ENCODE measurements around the gene GJA4.

The GJA4 gene

DNA sequence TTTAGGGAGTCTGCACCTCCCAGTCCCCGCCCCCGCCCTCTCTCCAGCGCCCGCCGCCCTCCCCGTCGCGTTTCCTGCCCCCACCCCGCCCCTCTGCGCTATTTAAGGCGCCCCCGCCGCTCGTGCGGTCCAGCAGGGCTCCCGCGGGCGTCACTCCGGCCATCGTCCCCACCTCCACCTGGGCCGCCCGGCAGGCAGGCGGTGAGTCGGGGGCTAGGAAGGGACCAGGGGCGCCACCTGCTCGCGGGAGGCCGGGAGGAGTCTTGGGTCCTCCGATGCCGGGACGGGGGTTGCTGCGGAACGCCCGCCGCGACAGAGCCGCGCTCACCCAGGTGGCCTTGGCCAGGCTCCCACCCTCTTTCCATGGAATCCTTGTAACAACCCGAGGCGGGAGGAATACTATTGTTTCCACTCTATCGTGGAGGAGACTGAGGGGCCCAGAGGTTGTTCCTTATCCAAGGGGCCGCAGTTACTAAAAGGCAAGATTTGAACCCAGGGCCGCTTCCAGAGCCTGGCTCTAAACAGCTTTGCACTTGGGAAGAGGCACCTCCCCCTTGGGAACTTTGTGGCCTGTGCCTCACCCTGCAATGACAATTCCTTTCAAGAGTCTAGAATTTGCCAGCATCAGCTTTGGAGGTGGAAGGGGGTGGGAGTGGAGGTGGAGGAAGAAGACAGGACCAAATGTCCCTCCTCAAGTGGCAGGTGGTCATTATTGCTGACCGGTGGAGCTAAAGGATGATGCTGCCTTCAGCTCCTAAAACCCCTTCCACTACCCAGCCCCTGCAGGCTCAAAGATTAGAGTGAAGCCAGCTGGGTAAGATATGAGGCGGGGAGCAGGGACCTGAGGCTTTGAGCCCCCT, at the start of gene GJA4:
TSS of gene GJA4 (plus strand) at position 132 of the 860 bp plus-strand sequence. CDS start 1,215 bp downstream, outside the sequence.
- no peak for DNase-seq (ENCODE audit: low read depth in 1 of 2, low spot score in 1 of 2)

DNA sequence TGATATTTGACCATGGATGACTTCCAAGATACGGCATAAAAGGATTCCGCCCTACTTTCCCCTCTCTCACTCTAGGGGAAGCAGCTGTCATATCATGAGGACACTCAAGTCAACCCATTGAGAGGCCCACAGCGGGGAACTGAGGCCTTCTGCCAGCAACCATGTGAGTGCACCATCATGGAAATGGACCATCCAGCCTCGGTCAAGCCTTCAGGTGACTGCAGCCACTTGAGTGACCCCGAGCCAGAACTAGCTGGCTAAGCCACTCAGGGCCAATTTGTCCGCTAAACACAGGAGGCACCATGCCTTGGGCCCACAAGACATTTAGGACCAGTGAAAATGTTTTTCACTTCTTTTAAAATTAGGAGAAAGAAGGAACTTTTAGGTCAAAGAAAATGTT, 49.0 kb upstream of the GJA4 start:
- no peak for DNase-seq (ENCODE audit: low read depth in 1 of 2, low spot score in 1 of 2)

DNA sequence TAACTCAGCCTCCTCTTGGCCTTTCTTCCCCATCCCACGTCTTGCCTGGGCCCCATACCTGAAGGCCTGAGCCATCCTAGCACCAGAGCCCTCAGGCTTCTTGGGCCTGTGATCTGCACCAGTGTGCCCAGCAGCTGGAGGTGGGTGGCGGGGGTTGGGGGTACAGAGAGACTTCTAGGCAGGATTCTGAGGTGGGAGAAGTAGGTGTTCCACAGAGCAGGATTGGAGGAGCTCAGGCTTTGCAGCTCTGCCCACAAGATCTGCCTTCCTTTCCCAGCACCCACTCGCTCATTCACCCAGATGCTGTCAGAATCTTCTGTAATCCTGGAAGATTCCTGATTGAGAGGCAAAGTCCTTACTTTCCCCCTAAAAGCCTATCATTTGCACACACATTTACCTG, 47.9 kb upstream of the GJA4 start:
- no peak for DNase-seq (ENCODE audit: low read depth in 1 of 2, low spot score in 1 of 2)

DNA sequence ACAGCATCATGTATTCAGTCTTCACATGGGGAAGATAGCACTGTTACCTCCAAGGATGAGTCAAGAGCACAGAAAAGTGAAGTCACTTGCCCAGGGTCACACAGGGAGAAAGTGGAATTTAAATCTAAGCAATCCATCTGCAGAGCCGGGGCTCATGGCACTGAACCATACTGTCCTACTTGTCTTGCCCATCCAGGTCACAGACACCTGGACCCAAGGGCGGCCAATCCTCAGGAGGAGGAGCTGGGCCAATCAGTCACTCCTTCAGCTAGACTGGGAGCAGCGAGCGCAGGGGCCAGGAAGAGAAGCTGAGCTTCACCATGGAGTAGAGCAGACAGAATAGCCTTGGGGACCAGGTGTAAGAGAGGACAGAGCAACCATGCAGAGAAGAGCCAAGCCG, 47.1 kb upstream of the GJA4 start:
- no peak for DNase-seq (ENCODE audit: low read depth in 1 of 2, low spot score in 1 of 2)

DNA sequence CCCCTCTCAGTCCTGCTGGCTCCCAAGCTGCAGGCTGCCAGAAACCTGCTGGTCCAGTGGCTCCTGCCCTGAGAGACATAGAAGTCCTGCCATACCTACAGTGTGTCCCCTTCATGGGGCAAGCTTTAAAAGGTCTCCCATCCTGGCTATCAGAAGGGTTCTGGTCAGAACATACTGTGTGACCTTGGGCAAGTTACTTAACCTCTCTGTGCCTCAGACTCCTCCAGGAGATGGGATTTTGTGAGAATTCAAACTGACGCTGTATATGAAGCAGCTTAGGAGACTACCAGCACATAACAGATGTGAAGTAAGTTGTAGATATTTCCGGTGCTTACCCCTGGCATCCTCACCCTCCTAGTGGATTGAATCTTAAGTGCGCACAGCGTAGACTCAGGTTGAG, 46.7 kb upstream of the GJA4 start:
- no peak for DNase-seq (ENCODE audit: low read depth in 1 of 2, low spot score in 1 of 2)

DNA sequence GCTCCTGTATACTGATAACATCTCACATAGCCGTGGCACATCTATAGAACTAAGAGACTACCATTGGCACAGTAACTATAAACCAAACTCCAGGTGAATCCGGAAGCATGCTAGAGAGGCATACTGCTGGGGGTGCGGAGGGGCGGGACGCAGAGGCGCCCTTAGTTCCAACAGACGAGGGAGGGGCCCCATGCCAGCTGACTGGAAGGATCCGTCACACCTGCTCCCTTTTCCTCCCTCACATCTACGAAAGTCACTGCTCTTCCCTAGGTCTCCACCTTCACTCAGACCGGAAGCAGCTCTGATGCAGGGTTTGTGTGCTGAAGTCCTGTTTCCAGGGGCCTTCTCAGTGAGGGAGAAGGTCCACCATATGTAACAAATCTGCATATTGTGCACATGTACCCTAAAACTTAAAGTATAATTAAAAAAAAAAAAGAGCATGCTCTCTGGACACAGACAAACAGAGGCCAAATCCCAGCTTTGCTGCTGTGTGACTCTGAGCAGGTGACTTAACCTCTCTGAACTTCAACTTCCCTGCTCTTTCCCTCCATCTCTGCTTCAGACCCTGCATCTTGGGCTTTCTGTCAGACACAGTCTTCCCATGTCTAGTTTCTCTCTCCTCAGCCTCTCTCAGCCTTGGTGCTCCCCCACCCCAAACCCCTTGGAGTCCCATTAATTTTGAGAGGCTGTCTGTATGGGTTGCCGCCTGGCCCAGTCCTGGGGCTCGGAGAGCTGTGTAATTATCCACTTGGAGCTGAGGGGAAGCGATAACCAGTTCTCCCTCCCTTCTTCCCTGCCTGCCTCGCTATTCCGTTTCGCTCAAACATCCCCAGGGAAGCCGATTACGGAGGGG, 45.8 kb upstream of the GJA4 start:
- DNase-seq (ENCODE audit: low read depth in 1 of 2, low spot score in 1 of 2): no peak

DNA sequence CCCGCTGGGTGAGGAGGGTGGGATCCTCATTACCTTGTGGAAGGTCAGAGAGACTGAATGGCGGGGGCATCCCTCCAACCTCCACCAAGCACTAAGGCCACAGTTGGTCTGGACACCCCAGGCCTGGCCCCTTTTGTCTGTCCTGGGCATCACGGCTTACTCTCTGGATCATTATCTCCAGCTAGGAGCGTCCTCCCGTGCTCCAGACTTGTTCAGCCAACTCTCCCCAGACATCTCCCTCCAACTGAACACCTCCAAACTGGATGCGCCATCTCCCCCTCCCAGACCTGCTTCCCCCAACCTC, 45.2 kb upstream of the GJA4 start:
- no peak for DNase-seq (ENCODE audit: low read depth in 1 of 2, low spot score in 1 of 2)

DNA sequence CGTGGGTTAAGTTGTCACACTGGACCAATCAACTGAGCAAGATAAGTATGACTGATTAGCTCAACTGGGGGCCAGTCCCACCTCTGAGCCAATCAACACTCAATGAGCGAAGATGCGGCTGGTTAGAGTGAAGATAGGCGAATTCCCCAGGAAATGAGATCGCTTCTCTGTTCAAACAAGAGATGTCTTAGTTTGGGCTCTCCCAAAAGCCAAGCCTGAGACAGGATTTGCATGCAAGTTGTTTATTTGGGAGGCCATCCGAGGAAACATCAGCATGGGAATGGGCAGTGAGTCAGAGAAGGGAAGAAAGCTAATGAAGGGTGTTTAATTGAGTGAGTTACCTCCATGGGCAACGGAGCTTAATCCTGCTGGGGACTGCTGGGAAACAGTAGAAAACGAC, 42.8 kb upstream of the GJA4 start:
- no peak for DNase-seq (ENCODE audit: low read depth in 1 of 2, low spot score in 1 of 2)

DNA sequence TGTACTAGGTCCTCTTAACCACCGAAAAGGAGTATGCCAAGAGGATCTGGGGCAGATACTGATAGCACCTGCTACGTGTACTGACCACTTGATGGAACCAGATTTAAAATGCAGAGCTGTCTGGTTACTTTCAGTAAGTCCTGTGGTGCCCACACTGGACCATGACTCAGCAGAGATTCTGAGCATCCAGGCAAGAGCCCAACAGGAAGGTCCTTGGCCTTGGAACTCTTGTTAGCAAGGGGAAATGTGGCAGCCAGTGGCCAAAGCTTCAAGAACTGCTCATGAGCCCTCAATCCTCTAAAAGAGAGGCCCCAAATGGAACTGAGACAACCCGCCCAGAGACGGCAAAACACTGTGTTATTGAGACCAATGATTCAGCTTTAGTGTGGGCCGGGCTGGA, 42.2 kb upstream of the GJA4 start:
- no peak for DNase-seq (ENCODE audit: low read depth in 1 of 2, low spot score in 1 of 2)

DNA sequence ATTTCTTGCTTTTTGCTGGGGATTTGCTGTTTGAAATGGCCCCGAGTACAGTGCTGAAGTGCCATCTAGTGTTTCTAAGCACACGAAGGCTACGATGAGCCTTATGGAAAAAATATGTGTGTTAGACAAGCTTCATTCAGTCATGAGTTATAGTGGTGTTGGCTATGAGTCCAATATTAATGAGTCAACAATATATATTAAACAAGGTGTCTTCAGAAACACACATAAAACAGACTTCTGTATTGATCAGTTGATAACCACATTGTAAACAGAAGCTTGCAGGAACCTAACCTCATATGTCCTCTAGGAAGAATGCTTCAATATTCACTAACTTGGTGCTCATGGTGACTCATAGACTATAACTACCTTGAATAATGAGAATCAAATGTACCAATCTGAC, 39.6 kb upstream of the GJA4 start:
- DNase-seq (ENCODE audit: low read depth in 1 of 2, low spot score in 1 of 2): no peak

DNA sequence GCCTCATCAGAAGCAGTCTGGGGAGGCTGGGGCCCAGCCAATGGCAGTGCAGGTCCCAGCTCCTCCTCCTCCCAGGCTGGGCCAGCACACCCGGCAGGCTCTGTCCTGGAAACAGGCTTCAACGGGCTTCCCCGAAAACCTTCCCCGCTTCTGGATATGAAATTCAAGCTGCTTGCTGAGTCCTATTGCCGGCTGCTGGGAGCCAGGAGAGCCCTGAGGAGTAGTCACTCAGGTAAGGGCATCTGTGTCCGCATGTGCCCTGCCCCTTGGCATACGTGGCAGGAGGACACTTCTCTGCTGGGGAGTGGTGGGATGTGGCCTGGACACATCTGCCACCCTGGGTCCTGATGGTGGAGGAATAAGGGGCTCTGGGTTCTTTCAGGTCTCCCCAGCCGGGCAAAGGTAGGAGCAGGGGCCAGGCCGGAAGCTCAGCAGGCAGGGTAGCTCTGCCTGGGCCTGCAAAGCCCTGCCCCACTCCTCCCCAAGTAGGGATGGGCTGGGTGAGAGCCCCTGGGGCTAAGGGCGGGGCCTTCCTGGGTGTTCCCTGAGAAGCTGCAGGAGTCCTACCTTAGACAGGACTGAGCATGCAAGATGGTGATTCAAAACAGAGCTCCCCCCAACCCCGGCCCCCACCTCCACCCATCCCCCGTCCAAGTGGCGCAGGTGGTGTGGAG, 37.7 kb upstream of the GJA4 start, which contains the start of gene GJB5:
TSS of gene GJB5 (plus strand) at position 84 of the 674 bp plus-strand sequence. CDS start 2,284 bp downstream, outside the sequence.
- DNase-seq (ENCODE audit: low read depth in 1 of 2, low spot score in 1 of 2): no peak

DNA sequence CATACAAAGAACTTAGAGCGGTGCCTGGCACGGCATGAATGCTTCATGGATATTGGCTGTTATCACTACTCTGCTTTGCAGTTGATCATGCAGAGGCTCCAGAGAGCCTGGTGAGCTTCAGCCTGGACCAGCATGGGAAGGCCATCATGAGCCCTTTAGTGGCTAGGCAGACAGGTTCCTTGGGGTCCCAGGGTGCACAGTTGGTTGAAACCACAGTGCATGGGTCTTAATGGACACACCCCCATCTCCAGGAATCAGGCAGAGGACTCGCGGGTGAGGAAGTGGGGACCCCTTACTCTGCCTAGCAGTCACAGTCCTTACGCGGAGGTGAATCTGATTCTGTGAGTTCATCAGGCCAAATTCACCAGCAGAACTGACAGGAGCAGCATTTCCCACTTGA, 36.8 kb upstream of the GJA4 start:
- no peak for DNase-seq (ENCODE audit: low read depth in 1 of 2, low spot score in 1 of 2)

DNA sequence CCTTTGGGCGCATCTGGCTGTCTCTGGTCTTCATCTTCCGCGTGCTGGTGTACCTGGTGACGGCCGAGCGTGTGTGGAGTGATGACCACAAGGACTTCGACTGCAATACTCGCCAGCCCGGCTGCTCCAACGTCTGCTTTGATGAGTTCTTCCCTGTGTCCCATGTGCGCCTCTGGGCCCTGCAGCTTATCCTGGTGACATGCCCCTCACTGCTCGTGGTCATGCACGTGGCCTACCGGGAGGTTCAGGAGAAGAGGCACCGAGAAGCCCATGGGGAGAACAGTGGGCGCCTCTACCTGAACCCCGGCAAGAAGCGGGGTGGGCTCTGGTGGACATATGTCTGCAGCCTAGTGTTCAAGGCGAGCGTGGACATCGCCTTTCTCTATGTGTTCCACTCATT, 35.4 kb upstream of the GJA4 start:
- no peak for DNase-seq (ENCODE audit: low read depth in 1 of 2, low spot score in 1 of 2)

DNA sequence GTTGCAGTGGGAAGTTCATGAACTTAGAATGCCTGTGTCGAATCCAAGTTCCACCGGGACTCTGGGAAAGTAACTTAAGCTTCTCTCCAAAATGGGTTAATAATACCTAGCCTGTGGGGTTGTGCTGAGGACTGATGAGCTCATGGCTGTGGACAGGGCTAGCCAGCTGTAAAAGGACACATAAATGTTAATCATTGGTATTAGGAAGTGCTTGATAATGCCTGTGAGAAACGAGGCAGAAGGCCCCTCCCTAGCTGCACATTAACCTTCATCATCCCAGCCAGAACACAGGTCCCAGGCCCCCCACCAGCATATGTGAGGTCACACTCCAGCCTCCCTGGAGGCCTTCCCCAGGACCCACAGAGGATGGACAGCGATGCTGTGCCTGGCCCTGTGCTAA, 34.0 kb upstream of the GJA4 start:
- DNase-seq (ENCODE audit: low read depth in 1 of 2, low spot score in 1 of 2): no peak

DNA sequence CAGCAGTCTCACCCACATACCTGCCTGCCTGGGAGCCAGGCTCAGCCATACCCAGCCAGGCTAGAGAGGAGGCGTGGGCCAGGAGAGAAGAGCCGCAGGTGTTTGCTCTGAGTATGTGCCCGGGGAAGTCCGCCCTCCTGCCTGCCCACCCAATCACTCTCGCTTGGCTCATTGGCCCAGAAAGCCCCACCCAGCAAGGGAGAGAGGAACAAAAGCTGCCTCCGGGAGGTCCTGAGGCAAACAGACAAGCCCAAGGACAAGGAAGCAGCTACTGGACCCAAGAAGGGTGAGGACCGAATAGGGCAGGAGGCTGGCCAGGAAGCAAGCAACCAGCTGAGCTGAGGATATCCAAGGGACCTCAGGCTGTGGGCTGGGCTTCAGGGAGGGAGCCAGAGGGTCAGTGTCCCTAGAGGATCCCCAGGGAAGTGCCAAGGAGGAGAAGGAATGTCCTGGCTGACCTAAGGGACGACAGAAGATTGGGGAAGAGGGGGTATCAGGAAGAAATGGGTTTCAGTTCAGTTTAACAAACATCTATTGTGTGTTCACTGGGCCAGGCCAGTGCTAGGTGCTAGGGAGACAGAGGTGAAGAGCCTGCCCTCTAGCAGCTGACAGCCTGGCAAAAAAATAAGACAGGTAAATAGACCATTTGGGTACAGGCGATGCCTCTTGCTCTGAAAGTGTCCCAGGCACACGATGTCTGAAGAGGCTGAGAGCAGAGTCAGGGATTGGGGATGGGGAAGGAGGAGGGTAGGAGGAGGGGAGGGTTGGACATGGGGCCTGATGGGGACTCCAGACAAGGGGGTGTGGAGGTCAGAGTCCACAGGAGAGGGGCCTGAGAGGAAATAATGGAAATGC, 33.1 kb upstream of the GJA4 start, which contains the start of gene GJB4:
TSS of gene GJB4 (plus strand) at position 238 of the 855 bp plus-strand sequence. CDS start 1,515 bp downstream, outside the sequence.
- DNase-seq (ENCODE audit: low read depth in 1 of 2, low spot score in 1 of 2): no peak

DNA sequence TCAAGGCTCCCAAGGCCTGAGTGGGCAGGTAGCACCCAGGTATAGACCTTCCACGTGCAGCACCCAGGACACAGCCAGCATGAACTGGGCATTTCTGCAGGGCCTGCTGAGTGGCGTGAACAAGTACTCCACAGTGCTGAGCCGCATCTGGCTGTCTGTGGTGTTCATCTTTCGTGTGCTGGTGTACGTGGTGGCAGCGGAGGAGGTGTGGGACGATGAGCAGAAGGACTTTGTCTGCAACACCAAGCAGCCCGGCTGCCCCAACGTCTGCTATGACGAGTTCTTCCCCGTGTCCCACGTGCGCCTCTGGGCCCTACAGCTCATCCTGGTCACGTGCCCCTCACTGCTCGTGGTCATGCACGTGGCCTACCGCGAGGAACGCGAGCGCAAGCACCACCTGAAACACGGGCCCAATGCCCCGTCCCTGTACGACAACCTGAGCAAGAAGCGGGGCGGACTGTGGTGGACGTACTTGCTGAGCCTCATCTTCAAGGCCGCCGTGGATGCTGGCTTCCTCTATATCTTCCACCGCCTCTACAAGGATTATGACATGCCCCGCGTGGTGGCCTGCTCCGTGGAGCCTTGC, 31.5 kb upstream of the GJA4 start:
- DNase-seq (ENCODE audit: low read depth in 1 of 2, low spot score in 1 of 2): no peak

DNA sequence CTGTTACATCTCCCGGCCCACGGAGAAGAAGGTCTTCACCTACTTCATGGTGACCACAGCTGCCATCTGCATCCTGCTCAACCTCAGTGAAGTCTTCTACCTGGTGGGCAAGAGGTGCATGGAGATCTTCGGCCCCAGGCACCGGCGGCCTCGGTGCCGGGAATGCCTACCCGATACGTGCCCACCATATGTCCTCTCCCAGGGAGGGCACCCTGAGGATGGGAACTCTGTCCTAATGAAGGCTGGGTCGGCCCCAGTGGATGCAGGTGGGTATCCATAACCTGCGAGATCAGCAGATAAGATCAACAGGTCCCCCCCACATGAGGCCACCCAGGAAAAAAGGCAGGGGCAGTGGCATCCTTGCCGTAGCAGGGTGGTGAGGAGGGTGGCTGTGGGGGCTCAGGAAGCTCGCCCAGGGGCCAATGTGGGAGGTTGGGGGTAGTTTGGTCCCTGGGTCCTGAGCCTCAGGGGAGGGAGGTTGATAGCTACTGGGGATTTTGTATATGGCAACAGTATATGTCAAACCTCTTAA, 31.0 kb upstream of the GJA4 start:
- DNase-seq (ENCODE audit: low read depth in 1 of 2, low spot score in 1 of 2): no peak

DNA sequence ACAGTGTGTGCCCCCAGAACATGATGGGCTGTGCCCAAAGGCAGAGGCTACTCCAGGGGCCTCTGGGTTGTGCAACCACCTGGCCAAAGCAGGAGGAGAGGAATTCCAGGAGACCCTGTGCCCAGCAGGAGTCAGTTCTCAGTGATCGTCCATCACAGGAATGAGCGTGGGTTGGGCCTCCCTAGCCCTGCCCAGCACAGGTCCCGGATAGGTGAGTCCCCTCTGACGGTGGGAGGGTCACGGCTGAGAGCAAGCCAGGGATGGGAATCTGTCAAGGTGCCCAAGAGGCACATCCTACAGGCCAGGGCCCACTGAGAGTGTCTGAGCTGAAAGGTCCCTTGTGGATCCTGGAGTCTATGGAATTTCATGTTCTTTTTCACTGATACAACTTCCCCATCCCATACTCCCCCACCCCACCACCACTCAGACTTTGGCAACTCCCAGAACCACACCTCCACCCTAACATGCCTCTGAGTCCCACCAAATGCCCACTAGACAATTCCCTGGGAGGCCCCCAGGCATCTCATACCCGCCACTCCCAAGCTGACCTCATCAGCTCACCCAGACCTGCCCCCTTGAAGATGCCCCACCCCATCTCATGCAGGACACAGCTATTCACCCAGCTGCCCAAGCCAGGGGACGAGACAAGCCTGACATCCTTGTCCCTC, 30.2 kb upstream of the GJA4 start:
- DNase-seq (ENCODE audit: low read depth in 1 of 2, low spot score in 1 of 2): no peak

DNA sequence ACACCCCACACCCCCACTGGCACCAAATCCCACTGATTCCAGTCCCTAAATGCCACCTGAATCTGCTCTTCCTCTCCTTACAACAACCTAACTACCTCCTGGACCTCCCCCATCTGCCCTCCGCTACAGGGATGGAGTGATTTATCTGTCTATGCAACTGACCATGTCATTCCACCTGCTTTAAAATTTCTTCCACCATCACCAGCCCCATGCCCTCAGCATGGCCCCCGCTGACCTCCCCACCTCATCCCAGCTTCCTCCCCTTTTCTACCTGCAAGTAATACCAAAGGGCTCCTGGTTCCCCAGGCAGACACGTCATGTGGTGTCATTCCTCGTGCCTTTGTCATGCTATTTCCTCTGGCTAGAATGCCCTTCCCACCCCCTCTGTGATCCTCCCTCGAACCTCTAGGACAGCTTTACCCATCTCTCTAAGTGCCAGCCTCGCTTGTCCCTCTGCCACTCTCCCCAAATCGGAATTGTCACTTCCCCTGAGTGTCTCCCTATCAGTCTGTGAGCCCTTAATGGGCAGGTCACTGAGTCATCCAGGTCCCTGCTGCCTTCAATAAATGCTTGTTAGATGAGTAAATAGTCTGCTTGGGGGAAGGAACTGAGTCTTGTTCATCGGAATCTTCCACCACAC, 29.5 kb upstream of the GJA4 start:
- no peak for DNase-seq (ENCODE audit: low read depth in 1 of 2, low spot score in 1 of 2)
